GM12878 (cell line): ENCODE results near the gene LURAP1L. TPM values are rescaled to one million over a fixed set of nuclear protein-coding genes. Genes with fewer than 3 reads are reported as not detected.

Source experiments
- ATAC-seq: fragments of 200-7000 bp; cut with Tn5 transposase; 3 replicates; pipeline ENCODE4 v1.9.1; 2020; ENCODE audit warnings: mild to moderate bottlenecking, moderate library complexity
- BruUV-seq: library from RNA; stranded (reverse); fragments of 400-500 nt; replicated peaks from 2 replicates; lab custom pipeline; 2021; lab: Mats Ljungman, UMichigan
- CTCF ChIA-PET: fragments of 300-600 bp; sonication (Branson Sonifier 250); formaldehyde crosslinking; extraction: SDS; loops from one replicate; lab custom pipeline; 2021; ENCODE audit warnings: inconsistent platforms; lab: Yijun Ruan, JAX
- POLR2A ChIA-PET: fragments of 350-600 bp; formaldehyde crosslinking; extraction: SDS; loops from one replicate; lab custom pipeline; 2021; ENCODE audit warnings: inconsistent platforms; lab: Charles Lee
- RAD21 ChIA-PET: fragments of 300-600 bp; sonication (Branson Sonifier 250); formaldehyde crosslinking; loops from one replicate; lab custom pipeline; 2023; ENCODE audit warnings: antibody characterized with exemption; ENCODE audit not compliant: unreplicated experiment; lab: Charles Lee
- SMC1A ChIA-PET: fragments of 300-600 bp; sonication (Branson Sonifier 250); formaldehyde crosslinking; loops from one replicate; lab custom pipeline; 2023; ENCODE audit not compliant: unreplicated experiment, uncharacterized antibody; lab: Charles Lee
- DNase-seq: peaks from one replicate; pipeline ENCODE4 v3.0.0-alpha.2; 2011; ENCODE audit warnings: low read depth, low spot score
- FAIRE-seq: peaks from 3 replicates; lab custom pipeline; 2011; peaks lifted over from hg19 to GRCh38; lab: Jason Lieb, UNC
- H2AFZ ChIP-seq: 2 replicates; pipeline ENCODE4 v1.6.0; 2011; ENCODE audit warnings: low read depth, low read length, control low read depth; ENCODE audit not compliant: control insufficient read depth
- H3K27ac ChIP-seq: 2 replicates; pipeline ENCODE4 v1.5.1; 2011; ENCODE audit warnings: control low read depth; ENCODE audit not compliant: control insufficient read depth, insufficient read depth
- H3K27me3 ChIP-seq, 2 experiments: replicated peaks in 1 of 2; 2 replicates each; pipeline versions ENCODE4 v1.6.0 to v1.6.1; 2011; ENCODE audit warnings: low read length in 1 of 2; ENCODE audit not compliant: control insufficient read depth in 2 of 2, insufficient read depth in 2 of 2
- H3K36me3 ChIP-seq, 2 experiments: 2 replicates each; pipeline ENCODE4 v1.5.1; 2011; ENCODE audit warnings: low read length in 1 of 2; ENCODE audit not compliant: control insufficient read depth in 2 of 2, insufficient read depth in 2 of 2
- H3K4me1 ChIP-seq: 2 replicates; pipeline ENCODE4 v1.6.1; 2011; ENCODE audit warnings: mild to moderate bottlenecking, low read length, moderate library complexity, mixed read lengths; ENCODE audit not compliant: control insufficient read depth, insufficient read depth
- H3K4me2 ChIP-seq: 2 replicates; pipeline ENCODE4 v1.6.0; 2011; ENCODE audit warnings: control low read depth; ENCODE audit not compliant: control insufficient read depth, insufficient read depth
- H3K4me3 ChIP-seq: fragments of 200-600 bp; sonication (generic); 2 replicates; pipeline ENCODE4 v1.5.1; 2016
- H3K79me2 ChIP-seq: 2 replicates; pipeline ENCODE4 v1.6.0; 2011; ENCODE audit warnings: low read length; ENCODE audit not compliant: control insufficient read depth, insufficient read depth
- H3K9ac ChIP-seq: 2 replicates; pipeline ENCODE4 v1.8.0; 2011; ENCODE audit warnings: low read length, control low read depth, mixed read lengths; ENCODE audit not compliant: control insufficient read depth, insufficient read depth
- H3K9me3 ChIP-seq: replicated peaks from 3 replicates; pipeline ENCODE4 v1.5.1; 2011; ENCODE audit warnings: mild to moderate bottlenecking, low read length; ENCODE audit not compliant: control insufficient read depth, insufficient read depth
- H4K20me1 ChIP-seq: 2 replicates; pipeline ENCODE4 v1.6.0; 2011; ENCODE audit not compliant: control insufficient read depth, insufficient read depth
- GATAD2B ChIP-seq: fragments of 450-650 bp; conservative IDR thresholded peaks from 2 replicates; pipeline ENCODE4 v1.6.1; 2017; ENCODE audit warnings: low read depth, mild to moderate bottlenecking, moderate library complexity
- IRF4 ChIP-seq: IDR thresholded peaks from 2 replicates; pipeline ENCODE4 v1.6.1; 2011; ENCODE audit warnings: low read depth, low read length
- NBN ChIP-seq: fragments of 450-650 bp; IDR thresholded peaks from 2 replicates; pipeline ENCODE4 v1.6.1; 2016
- ZNF384 ChIP-seq: IDR thresholded peaks from 2 replicates; pipeline ENCODE4 v1.6.1; 2012; ENCODE audit warnings: low read depth, mild to moderate bottlenecking, low read length, improper control_type of control experiment, borderline replicate concordance
- WGBS: methylation state at CpG from one replicate; pipeline ENCODE4 v1.1.6; 2016; ENCODE audit warnings: low lambda C conversion rate; ENCODE audit not compliant: insufficient replicate concordance, insufficient coverage; ENCODE audit errors: missing lambda C conversion rate; 5-methylcytosine and 5-hydroxymethylcytosine counted together
- in situ Hi-C: fragments of 300-500 bp; cut with MboI; formaldehyde crosslinking; loops from 9 replicates; pipeline ENCODE4 v1.14.3; 2018; ENCODE audit warnings: mixed read lengths
- intact Hi-C: fragments of 100-400 bp; cut with micrococcal nuclease; formaldehyde crosslinking; loops from one replicate; pipeline ENCODE4 v1.14.2; 2022; ENCODE audit not compliant: unreplicated experiment
- polyA plus RNA-seq, 11 experiments: library from polyadenylated mRNA; depleted of rRNA in 4 of 11; unstranded in 6 of 11; stranded (reverse) in 5 of 11; fragments of >200 nt; fragmentation: Nextera tagmentation in 4 of 11; fragmentation: Illumina TruSeq in 1 of 11; extraction: Ambion mirVana in 4 of 11; extraction: Trizol in 1 of 11; gene quantifications; 1 replicate in 1 of 11; 2 replicates in 10 of 11; pipeline versions ENCODE4 v1.2.1 to v1.2.3, GENCODE V29; 2011 to 2016; ENCODE audit warnings: inconsistent platforms in 2 of 11, missing spikeins in 2 of 11, low read depth in 1 of 11
- total RNA-seq, 4 experiments: library from RNA; depleted of rRNA in 3 of 4; stranded (reverse); fragments of >200 nt in 3 of 4; fragmentation: Illumina TruSeq in 1 of 4; extraction: Trizol in 1 of 4; gene quantifications; 2 replicates each; pipeline versions ENCODE4 v1.2.1 to v1.2.3, GENCODE V29; 2013 to 2021
- TF ChIP-seq, protein P1 (sequence below): fragments of 450-650 bp; IDR thresholded peaks from 2 replicates; pipeline ENCODE4 v1.6.1; 2017; ENCODE audit warnings: antibody characterized with exemption, mild to moderate bottlenecking, moderate library complexity
- TF ChIP-seq, protein P2 (sequence below): fragments of 450-650 bp; conservative IDR thresholded peaks from 2 replicates; pipeline ENCODE4 v1.6.1; 2017; ENCODE audit warnings: mild to moderate bottlenecking, moderate library complexity

The LURAP1L gene
- total and polyA plus RNA-seq, 10 of the 15 experiments (the other 5 are each of a cell fraction or from before 2014, with no cell fraction given): 0.19 to 3.7 (median 0.69) TPM

GRCh38 chr9:12855066-12855465 lies 80.2 kb downstream of the LURAP1L start:
- in situ Hi-C loops: no loop called here
- FAIRE-seq (no peak), DNase-seq (no peak), ATAC-seq (peak; percentile 34; the same call in 2 of the 3 replicates)
- ChIA-PET POLR2A (no interaction called here), CTCF (interaction anchor here (1.0 kb wide), 1 partner anchor 37 kb away, joined by 3 read pairs; no protein-coding TSS in a partner anchor), RAD21 (interaction anchor here (1.1 to 1.8 kb wide), 2 partner anchors 37 to 119 kb away, joined by 3 to 6 read pairs; no protein-coding TSS in a partner anchor), SMC1A (interaction anchor here (1.0 kb wide), 1 partner anchor 11 kb away, joined by 3 read pairs; no protein-coding TSS in a partner anchor)
- intact Hi-C loops: no loop called here
- no peaks in the 10 kb centered on the region for H3K9me3 ChIP-seq
- H3K4me1 ChIP-seq: no peaks in the 10 kb centered on the region
- no TSS peak for BruUV-seq
- WGBS: 31% methylated on average over 4 of the region's 4 CpGs
- H3K36me3 ChIP-seq: no peaks in the 10 kb centered on the region
- no peak overlapping the region for H3K9ac ChIP-seq
- no peaks in the 10 kb centered on the region for H3K27me3 ChIP-seq
- H3K4me2 ChIP-seq: no peak overlapping the region
- no peak overlapping the region for H3K4me3 ChIP-seq
- H4K20me1 ChIP-seq: no peaks in the 10 kb centered on the region
- TF ChIP-seq GATAD2B: no peak
- TF ChIP-seq, protein P1, sequence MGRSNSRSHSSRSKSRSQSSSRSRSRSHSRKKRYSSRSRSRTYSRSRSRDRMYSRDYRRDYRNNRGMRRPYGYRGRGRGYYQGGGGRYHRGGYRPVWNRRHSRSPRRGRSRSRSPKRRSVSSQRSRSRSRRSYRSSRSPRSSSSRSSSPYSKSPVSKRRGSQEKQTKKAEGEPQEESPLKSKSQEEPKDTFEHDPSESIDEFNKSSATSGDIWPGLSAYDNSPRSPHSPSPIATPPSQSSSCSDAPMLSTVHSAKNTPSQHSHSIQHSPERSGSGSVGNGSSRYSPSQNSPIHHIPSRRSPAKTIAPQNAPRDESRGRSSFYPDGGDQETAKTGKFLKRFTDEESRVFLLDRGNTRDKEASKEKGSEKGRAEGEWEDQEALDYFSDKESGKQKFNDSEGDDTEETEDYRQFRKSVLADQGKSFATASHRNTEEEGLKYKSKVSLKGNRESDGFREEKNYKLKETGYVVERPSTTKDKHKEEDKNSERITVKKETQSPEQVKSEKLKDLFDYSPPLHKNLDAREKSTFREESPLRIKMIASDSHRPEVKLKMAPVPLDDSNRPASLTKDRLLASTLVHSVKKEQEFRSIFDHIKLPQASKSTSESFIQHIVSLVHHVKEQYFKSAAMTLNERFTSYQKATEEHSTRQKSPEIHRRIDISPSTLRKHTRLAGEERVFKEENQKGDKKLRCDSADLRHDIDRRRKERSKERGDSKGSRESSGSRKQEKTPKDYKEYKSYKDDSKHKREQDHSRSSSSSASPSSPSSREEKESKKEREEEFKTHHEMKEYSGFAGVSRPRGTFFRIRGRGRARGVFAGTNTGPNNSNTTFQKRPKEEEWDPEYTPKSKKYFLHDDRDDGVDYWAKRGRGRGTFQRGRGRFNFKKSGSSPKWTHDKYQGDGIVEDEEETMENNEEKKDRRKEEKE: no peak
- TF ChIP-seq ZNF384: no peak
- TF ChIP-seq NBN: no peak
- TF ChIP-seq, protein P2, sequence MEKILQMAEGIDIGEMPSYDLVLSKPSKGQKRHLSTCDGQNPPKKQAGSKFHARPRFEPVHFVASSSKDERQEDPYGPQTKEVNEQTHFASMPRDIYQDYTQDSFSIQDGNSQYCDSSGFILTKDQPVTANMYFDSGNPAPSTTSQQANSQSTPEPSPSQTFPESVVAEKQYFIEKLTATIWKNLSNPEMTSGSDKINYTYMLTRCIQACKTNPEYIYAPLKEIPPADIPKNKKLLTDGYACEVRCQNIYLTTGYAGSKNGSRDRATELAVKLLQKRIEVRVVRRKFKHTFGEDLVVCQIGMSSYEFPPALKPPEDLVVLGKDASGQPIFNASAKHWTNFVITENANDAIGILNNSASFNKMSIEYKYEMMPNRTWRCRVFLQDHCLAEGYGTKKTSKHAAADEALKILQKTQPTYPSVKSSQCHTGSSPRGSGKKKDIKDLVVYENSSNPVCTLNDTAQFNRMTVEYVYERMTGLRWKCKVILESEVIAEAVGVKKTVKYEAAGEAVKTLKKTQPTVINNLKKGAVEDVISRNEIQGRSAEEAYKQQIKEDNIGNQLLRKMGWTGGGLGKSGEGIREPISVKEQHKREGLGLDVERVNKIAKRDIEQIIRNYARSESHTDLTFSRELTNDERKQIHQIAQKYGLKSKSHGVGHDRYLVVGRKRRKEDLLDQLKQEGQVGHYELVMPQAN: no peak
- no peak for TF ChIP-seq IRF4
- H3K27ac ChIP-seq: no peak overlapping the region
- no peak overlapping the region for H2AFZ ChIP-seq
- H3K79me2 ChIP-seq: no peaks in the 10 kb centered on the region
